OCI-LY3 (cell line): ENCODE data around the gene ALPG.
"Not testable (repeated sequence)": the region's sequence is repeated elsewhere in the genome, so short reads cannot be mapped to it uniquely, and the experiment has no call there.

Experiments used
- H2AFZ ChIP-seq: fragments of 200-600, 300-600 bp; shearing (Covaris generic); 2 replicates; pipeline ENCODE4 v1.6.0; 2014; ENCODE audit warnings: antibody characterized with exemption, low read depth, low read length
- H3K27ac ChIP-seq: fragments of 200-600, 300-600 bp; sonication (generic); 2 replicates; pipeline ENCODE4 v1.5.1; 2014; ENCODE audit warnings: mild to moderate bottlenecking, low read length, moderate library complexity, mixed read lengths
- H3K27me3 ChIP-seq: fragments of 200-600, 300-600 bp; sonication (generic); 2 replicates; pipeline ENCODE4 v1.6.1; 2014; ENCODE audit warnings: low read depth, low read length, mixed read lengths
- H3K36me3 ChIP-seq: fragments of 200-600, 300-600 bp; sonication (generic); replicated peaks from 2 replicates; pipeline ENCODE3; 2014; ENCODE audit warnings: low read depth, low read length, mixed read lengths
- H3K4me1 ChIP-seq: fragments of 300-600, 200-600 bp; sonication (generic); 2 replicates; pipeline ENCODE4 v1.6.1; 2014; ENCODE audit warnings: low read length, mixed read lengths
- H3K4me2 ChIP-seq: fragments of 200-600, 300-600 bp; sonication (generic); 2 replicates; pipeline ENCODE4 v1.6.1; 2014; ENCODE audit warnings: low read length, mixed read lengths
- H3K4me3 ChIP-seq: fragments of 300-600, 200-600 bp; sonication (generic); 2 replicates; pipeline ENCODE4 v1.5.1; 2014; ENCODE audit warnings: antibody characterized with exemption, mild to moderate bottlenecking, low read length, moderate library complexity
- H3K79me2 ChIP-seq: fragments of 300-600, 200-600 bp; shearing (Covaris generic); 2 replicates; pipeline ENCODE4 v1.6.1; 2014; ENCODE audit warnings: mild to moderate bottlenecking, low read length, mixed read lengths
- H3K9ac ChIP-seq: fragments of 300-600, 200-600 bp; shearing (Covaris generic); 2 replicates; pipeline ENCODE4 v1.6.0; 2014; ENCODE audit warnings: mild to moderate bottlenecking, low read length, moderate library complexity
- H3K9me3 ChIP-seq: fragments of 200-600, 300-600 bp; shearing (Covaris generic); 2 replicates; pipeline ENCODE4 v1.6.1; 2014; ENCODE audit warnings: low read length, mixed read lengths; ENCODE audit not compliant: insufficient read depth
- H4K20me1 ChIP-seq: fragments of 200-600, 300-600 bp; sonication (generic); 2 replicates; pipeline ENCODE4 v1.6.1; 2016; ENCODE audit warnings: low read length, mixed read lengths; ENCODE audit not compliant: insufficient read depth
- EZH2phosphoT487 ChIP-seq: fragments of 200-600 bp; shearing (Covaris generic); IDR thresholded peaks from 2 replicates; pipeline ENCODE4 v1.6.1; 2018; ENCODE audit warnings: antibody characterized with exemption, mixed run types, low read depth
- TF ChIP-seq, protein P1 (sequence below): fragments of 200-600, 300-600 bp; sonication (generic); IDR thresholded peaks from 2 replicates; pipeline ENCODE4 v1.5.1; 2014; ENCODE audit warnings: antibody characterized with exemption, low read length, low read depth

The ALPG gene

DNA sequence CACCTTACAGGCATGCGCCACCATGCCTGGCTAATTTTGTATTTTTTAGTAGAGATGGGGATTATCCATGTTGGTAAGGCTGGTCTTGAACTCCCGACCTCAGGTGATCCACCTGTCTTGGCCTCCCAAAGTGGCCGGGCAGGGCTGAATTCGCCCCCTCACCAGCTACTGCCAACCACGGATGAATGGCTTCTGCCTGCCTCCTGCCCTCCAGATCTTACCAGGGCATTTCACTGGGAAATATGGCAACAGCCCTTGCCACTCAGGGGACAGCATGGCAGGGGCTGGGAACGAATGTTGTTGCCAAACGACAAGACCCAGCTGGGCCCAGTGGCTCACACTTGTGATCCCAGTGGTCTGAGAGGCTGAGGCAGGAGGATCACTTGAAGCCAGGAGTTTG is 29.9 kb upstream of the ALPG start:
- Histone ChIP-seq H3K4me1 (no peaks in the 10 kb centered on the region), H3K79me2 (no peaks in the 10 kb centered on the region), H2AFZ (no peak overlapping the region), H4K20me1 (no peaks in the 10 kb centered on the region), H3K4me3 (no peak overlapping the region), H3K9me3 (no peaks in the 10 kb centered on the region), H3K27ac (no peak overlapping the region), H3K9ac (no peak overlapping the region), H3K36me3 (no peaks in the 10 kb centered on the region), H3K27me3 (no peaks in the 10 kb centered on the region), H3K4me2 (no peak overlapping the region)
- TF ChIP-seq EZH2phosphoT487 = no peak
- TF ChIP-seq, protein P1, sequence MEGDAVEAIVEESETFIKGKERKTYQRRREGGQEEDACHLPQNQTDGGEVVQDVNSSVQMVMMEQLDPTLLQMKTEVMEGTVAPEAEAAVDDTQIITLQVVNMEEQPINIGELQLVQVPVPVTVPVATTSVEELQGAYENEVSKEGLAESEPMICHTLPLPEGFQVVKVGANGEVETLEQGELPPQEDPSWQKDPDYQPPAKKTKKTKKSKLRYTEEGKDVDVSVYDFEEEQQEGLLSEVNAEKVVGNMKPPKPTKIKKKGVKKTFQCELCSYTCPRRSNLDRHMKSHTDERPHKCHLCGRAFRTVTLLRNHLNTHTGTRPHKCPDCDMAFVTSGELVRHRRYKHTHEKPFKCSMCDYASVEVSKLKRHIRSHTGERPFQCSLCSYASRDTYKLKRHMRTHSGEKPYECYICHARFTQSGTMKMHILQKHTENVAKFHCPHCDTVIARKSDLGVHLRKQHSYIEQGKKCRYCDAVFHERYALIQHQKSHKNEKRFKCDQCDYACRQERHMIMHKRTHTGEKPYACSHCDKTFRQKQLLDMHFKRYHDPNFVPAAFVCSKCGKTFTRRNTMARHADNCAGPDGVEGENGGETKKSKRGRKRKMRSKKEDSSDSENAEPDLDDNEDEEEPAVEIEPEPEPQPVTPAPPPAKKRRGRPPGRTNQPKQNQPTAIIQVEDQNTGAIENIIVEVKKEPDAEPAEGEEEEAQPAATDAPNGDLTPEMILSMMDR = no peak

DNA sequence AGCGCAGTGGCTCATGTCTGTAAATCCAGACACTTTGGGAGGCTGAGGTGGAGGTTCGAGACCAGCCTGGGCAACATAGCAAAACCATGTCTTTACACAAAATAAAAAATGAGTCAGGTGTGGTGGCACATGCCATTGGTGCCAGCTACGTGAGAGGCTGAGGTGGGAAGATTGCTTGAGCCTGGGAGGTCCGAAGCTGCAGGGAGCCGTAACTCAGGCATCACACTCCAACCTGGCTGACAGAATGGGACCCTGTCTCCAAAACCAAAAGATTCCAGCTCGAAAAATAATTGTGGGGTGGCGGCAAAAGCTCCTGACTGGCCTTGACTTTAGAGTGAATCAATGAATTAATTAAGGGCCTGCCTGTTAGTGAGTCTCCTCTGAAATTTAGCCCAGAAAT is 29.3 kb upstream of the ALPG start:
- Histone ChIP-seq H3K79me2 (no peaks in the 10 kb centered on the region), H2AFZ (no peak overlapping the region), H3K36me3 (no peaks in the 10 kb centered on the region), H3K4me1 (no peaks in the 10 kb centered on the region), H3K27me3 (no peaks in the 10 kb centered on the region), H3K27ac (no peak overlapping the region), H4K20me1 (no peaks in the 10 kb centered on the region), H3K4me3 (no peak overlapping the region), H3K4me2 (no peak overlapping the region), H3K9me3 (no peaks in the 10 kb centered on the region), H3K9ac (no peak overlapping the region)
- TF ChIP-seq EZH2phosphoT487 = no peak
- TF ChIP-seq, protein P1 = no peak

DNA sequence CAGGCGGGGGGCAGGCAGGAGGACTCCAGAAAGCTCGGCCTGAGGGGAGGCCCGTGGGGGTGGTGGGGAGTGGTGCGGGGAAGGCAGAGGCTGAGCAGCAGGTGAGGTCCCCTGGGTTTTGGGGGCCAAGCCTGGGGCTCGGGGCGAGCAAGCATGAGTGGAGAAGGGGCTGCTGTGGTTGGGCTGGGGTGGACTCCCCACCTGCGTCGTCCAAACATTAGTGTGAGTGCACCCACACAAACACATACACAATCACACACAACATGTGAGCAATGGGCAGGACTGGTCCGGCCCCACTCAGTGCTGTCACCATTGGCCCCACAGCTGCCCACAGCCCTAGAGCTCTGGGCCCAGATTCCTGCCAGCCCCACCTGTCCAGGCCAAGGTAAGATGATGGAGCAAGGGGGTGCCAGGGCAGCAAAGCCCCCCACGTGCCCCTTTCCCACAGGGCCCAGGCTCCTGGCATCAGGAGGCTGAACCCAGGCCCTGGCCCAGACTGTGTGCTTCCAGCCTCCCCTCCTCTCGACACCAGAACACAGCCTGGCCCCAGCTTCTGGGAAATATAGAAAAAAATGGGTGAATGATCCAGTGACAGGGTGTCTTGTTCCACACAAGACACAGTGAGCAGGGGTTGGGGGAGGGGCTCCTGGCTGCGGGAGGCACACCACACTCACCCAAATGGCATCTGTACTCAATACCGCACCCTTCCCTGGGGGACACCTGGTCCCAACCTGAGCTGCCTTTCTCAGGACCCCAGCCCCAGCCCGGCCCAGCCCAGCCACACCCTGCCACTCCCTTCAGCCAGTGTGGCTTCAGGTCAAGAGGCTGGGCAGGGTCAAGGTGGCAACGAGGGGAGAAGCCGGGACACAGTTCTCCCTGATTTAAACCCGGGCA is 28.6 kb upstream of the ALPG start:
- H3K36me3 ChIP-seq = no peaks in the 10 kb centered on the region
- TF ChIP-seq EZH2phosphoT487 = no peak
- TF ChIP-seq, protein P1 = no peak
- no peak overlapping the region for H3K4me2 ChIP-seq
- no peaks in the 10 kb centered on the region for H4K20me1 ChIP-seq
- no peak overlapping the region for H3K4me3 ChIP-seq
- H3K9ac ChIP-seq = no peak overlapping the region
- H3K4me1 ChIP-seq = no peaks in the 10 kb centered on the region
- H3K27me3 ChIP-seq = no peaks in the 10 kb centered on the region
- no peaks in the 10 kb centered on the region for H3K9me3 ChIP-seq
- H3K79me2 ChIP-seq = no peaks in the 10 kb centered on the region
- H2AFZ ChIP-seq = no peak overlapping the region
- no peak overlapping the region for H3K27ac ChIP-seq

DNA sequence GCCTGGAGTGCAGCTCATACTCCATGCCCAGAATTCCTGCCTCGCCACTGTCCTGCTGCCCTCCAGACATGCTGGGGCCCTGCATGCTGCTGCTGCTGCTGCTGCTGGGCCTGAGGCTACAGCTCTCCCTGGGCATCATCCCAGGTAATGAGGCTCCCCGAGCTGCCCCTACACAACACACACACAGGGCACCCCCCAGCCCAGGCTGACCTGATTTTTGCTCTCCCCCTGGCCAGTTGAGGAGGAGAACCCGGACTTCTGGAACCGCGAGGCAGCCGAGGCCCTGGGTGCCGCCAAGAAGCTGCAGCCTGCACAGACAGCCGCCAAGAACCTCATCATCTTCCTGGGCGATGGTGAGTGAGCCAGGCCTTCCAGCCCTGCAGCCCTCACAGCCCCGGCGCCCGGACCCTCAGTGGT is 27.9 kb upstream of the ALPG start, which contains the start of gene ALPP:
Gene ALPP (plus strand): TSS at position 17 of the 417 bp plus-strand sequence. CDS start 52 bp downstream, at position 69.
- not testable (repeated sequence) for H3K27ac ChIP-seq, H3K4me3 ChIP-seq, H3K9ac ChIP-seq, H3K27me3 ChIP-seq, H2AFZ ChIP-seq, H4K20me1 ChIP-seq, H3K36me3 ChIP-seq, H3K4me2 ChIP-seq, H3K4me1 ChIP-seq, H3K9me3 ChIP-seq, H3K79me2 ChIP-seq

DNA sequence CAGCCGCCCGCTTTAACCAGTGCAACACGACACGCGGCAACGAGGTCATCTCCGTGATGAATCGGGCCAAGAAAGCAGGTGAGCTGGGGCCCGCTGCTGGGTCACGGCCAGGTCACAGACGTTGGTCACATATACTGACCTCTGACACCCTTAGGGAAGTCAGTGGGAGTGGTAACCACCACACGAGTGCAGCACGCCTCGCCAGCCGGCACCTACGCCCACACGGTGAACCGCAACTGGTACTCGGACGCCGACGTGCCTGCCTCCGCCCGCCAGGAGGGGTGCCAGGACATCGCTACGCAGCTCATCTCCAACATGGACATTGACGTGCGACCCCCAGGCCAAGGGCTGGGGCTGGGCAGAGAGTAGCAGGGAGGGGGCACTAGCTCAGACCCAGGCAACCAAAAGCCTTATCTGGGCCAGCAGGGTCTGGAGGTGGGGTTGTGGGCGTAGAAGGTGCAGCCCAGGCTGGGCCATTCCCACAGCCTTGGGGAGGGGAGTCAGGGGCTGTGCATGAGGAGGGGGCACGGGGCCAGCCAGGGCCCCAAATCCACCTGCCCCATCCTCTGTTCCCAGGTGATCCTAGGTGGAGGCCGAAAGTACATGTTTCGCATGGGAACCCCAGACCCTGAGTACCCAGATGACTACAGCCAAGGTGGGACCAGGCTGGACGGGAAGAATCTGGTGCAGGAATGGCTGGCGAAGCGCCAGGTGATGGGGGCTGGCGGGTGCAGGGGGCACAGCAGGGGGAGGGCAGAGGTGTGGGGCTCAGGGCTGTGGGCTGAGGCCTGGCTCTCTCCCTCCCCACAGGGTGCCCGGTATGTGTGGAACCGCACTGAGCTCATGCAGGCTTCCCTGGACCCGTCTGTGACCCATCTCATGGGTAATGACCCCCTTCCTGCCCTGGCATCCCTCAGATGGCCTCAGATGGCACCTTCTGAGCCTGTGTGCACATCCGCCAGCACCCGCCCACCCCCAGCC is 26.7 kb upstream of the ALPG start:
- not testable (repeated sequence) for H3K27ac ChIP-seq, H4K20me1 ChIP-seq, H3K36me3 ChIP-seq, H3K4me1 ChIP-seq, H2AFZ ChIP-seq, H3K9ac ChIP-seq, H3K4me2 ChIP-seq, H3K79me2 ChIP-seq, H3K9me3 ChIP-seq, H3K4me3 ChIP-seq, H3K27me3 ChIP-seq

DNA sequence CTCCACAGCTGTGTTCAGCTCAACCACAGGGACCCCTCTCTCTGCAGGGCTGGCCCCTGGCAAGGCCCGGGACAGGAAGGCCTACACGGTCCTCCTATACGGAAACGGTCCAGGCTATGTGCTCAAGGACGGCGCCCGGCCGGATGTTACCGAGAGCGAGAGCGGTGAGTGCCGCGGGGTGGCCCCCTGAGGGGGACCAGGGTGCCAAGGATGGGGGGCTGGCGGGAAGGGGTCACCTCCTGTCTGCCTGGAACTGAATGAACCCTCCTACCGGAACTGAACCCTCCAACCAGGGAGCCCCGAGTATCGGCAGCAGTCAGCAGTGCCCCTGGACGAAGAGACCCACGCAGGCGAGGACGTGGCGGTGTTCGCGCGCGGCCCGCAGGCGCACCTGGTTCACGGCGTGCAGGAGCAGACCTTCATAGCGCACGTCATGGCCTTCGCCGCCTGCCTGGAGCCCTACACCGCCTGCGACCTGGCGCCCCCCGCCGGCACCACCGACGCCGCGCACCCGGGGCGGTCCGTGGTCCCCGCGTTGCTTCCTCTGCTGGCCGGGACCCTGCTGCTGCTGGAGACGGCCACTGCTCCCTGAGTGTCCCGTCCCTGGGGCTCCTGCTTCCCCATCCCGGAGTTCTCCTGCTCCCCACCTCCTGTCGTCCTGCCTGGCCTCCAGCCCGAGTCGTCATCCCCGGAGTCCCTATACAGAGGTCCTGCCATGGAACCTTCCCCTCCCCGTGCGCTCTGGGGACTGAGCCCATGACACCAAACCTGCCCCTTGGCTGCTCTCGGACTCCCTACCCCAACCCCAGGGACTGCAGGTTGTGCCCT is 25.2 kb upstream of the ALPG start:
- not testable (repeated sequence) for H3K9me3 ChIP-seq, H4K20me1 ChIP-seq, H3K4me1 ChIP-seq, H3K27ac ChIP-seq, H3K4me3 ChIP-seq, H3K4me2 ChIP-seq, H3K79me2 ChIP-seq, H3K9ac ChIP-seq, H3K36me3 ChIP-seq, H3K27me3 ChIP-seq, H2AFZ ChIP-seq
